ENCODE data around the gene SNX8. TPM values are rescaled to one million over a fixed set of nuclear protein-coding genes. Genes with fewer than 3 reads are reported as not detected.

The SNX8 gene
- total RNA-seq, 1 experiment from 2014 or later: 31.2 TPM

DNA sequence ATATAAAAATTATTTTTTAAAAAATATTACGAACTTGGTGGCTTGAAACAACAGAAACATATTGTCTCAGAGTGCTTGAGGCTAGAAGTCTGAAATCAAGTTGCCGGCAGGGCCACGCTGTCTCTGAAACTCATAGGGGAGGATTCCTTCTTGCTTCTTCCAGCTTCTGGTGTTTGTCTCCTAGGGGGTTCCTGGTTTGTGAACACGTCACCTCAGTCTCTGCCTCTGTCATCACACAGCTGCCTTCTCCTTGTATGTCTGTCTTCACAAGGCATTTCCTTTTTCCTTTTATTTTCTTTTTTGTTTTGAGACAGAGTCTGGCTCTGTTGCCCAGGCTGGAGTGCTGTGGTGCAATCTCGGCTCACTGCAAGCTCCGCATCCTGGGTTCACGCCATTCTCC lies 12.7 kb upstream of the SNX8 start:
- no peaks in the 10 kb centered on the region for H3K36me3 Mint-ChIP-seq (ENCODE audit: insufficient read depth, unreplicated experiment)
- H3K27me3 Mint-ChIP-seq (ENCODE audit: insufficient read depth, unreplicated experiment): no peaks in the 10 kb centered on the region
- H3K4me3 Mint-ChIP-seq (ENCODE audit: unreplicated experiment): no peak overlapping the region
- no peak for DNase-seq (ENCODE audit: unreplicated experiment)
- no peaks in the 10 kb centered on the region for H3K4me1 Mint-ChIP-seq (ENCODE audit: insufficient read depth, unreplicated experiment)
- H3K9me3 Mint-ChIP-seq (ENCODE audit: unreplicated experiment): no peaks in the 10 kb centered on the region
- intact Hi-C loops (cut with micrococcal nuclease): no loop called here
- BruUV-seq (replicated peaks): no TSS peak
- TF ChIP-seq, protein P1, sequence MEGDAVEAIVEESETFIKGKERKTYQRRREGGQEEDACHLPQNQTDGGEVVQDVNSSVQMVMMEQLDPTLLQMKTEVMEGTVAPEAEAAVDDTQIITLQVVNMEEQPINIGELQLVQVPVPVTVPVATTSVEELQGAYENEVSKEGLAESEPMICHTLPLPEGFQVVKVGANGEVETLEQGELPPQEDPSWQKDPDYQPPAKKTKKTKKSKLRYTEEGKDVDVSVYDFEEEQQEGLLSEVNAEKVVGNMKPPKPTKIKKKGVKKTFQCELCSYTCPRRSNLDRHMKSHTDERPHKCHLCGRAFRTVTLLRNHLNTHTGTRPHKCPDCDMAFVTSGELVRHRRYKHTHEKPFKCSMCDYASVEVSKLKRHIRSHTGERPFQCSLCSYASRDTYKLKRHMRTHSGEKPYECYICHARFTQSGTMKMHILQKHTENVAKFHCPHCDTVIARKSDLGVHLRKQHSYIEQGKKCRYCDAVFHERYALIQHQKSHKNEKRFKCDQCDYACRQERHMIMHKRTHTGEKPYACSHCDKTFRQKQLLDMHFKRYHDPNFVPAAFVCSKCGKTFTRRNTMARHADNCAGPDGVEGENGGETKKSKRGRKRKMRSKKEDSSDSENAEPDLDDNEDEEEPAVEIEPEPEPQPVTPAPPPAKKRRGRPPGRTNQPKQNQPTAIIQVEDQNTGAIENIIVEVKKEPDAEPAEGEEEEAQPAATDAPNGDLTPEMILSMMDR (IDR thresholded peaks at IDR 0.05; ENCODE audit: unreplicated experiment): no peak
- H3K27ac Mint-ChIP-seq (ENCODE audit: low read depth, unreplicated experiment): no peak overlapping the region
- ChIA-PET CTCF (interaction anchor here (0.7 kb wide), 1 partner anchor 1133 kb away, joined by 3 read pairs; no protein-coding TSS in a partner anchor), POLR2A (no interaction called here)

GRCh38 chr7:2325162-2325561 lies 10.9 kb upstream of the SNX8 start:
- CTCF ChIA-PET: interaction anchor here (0.7 kb wide), 1 partner anchor 123 kb away, joined by 4 read pairs; no protein-coding TSS in a partner anchor
- BruUV-seq (replicated peaks): no TSS peak
- POLR2A ChIA-PET: interaction anchor here (0.6 kb wide), 1 partner anchor 12 kb away, joined by 3 read pairs; no protein-coding TSS in a partner anchor
- Mint-ChIP-seq H3K36me3 (ENCODE audit: insufficient read depth, unreplicated experiment) (no peaks in the 10 kb centered on the region), H3K27ac (ENCODE audit: low read depth, unreplicated experiment) (no peak overlapping the region), H3K4me3 (ENCODE audit: unreplicated experiment) (no peak overlapping the region), H3K9me3 (ENCODE audit: unreplicated experiment) (no peaks in the 10 kb centered on the region), H3K4me1 (ENCODE audit: insufficient read depth, unreplicated experiment) (no peaks in the 10 kb centered on the region), H3K27me3 (ENCODE audit: insufficient read depth, unreplicated experiment) (no peaks in the 10 kb centered on the region)
- no peak for DNase-seq (ENCODE audit: unreplicated experiment)
- intact Hi-C loops (cut with micrococcal nuclease): no loop called here
- TF ChIP-seq, protein P1 (IDR thresholded peaks at IDR 0.05; ENCODE audit: unreplicated experiment): no peak

DNA sequence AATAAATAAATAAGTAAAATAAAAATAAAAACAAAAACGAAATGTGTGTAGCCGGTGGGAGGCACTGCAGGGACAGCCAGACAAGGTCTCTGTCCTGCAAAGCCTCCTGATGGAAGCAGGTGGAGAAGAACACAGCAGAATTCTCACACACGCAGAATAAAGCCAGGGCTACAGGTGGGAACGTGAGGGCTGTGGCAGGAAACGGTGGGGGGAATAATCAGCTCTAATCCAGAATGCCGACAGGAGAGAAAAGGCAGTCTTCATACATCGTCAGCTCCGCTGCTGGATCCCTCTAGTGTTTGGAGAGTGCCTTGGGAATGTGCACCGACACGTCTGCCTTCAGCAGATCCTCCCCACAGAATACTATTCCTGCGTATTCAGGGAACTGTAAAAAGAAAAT lies 6.8 kb upstream of the SNX8 start:
- TF ChIP-seq, protein P1 (IDR thresholded peaks at IDR 0.05; ENCODE audit: unreplicated experiment): no peak
- BruUV-seq (replicated peaks): no TSS peak
- H3K4me1 Mint-ChIP-seq (ENCODE audit: insufficient read depth, unreplicated experiment): no peaks in the 10 kb centered on the region
- H3K36me3 Mint-ChIP-seq (ENCODE audit: insufficient read depth, unreplicated experiment): no peaks in the 10 kb centered on the region
- no peak overlapping the region for H3K4me3 Mint-ChIP-seq (ENCODE audit: unreplicated experiment)
- H3K9me3 Mint-ChIP-seq (ENCODE audit: unreplicated experiment): no peaks in the 10 kb centered on the region
- POLR2A ChIA-PET: no interaction called here
- no peak for DNase-seq (ENCODE audit: unreplicated experiment)
- CTCF ChIA-PET: interaction anchor here (0.6 kb wide), 2 partner anchors 19 to 737 kb away, joined by 3 to 4 read pairs; no protein-coding TSS in a partner anchor
- no peak overlapping the region for H3K27ac Mint-ChIP-seq (ENCODE audit: low read depth, unreplicated experiment)
- H3K27me3 Mint-ChIP-seq (ENCODE audit: insufficient read depth, unreplicated experiment): no peaks in the 10 kb centered on the region
- intact Hi-C loops (cut with micrococcal nuclease): no loop called here

GRCh38 chr7:2317556-2318293 lies 3.5 kb upstream of the SNX8 start:
- no peaks in the 10 kb centered on the region for H3K36me3 Mint-ChIP-seq (ENCODE audit: insufficient read depth, unreplicated experiment)
- ChIA-PET POLR2A (interaction anchor here (1.3 kb wide), 1 partner anchor 36 kb away, joined by 3 read pairs; the partner anchor contains the start of gene EIF3B), CTCF (interaction anchor here (0.6 to 0.7 kb wide), 2 partner anchors 19 to 30 kb away, joined by 3 to 4 read pairs; no protein-coding TSS in a partner anchor)
- BruUV-seq (replicated peaks): no TSS peak
- peaks cover 4% of the 10 kb centered on the region for H3K4me1 Mint-ChIP-seq (ENCODE audit: insufficient read depth, unreplicated experiment)
- H3K9me3 Mint-ChIP-seq (ENCODE audit: unreplicated experiment): no peaks in the 10 kb centered on the region
- no peak for DNase-seq (ENCODE audit: unreplicated experiment)
- H3K4me3 Mint-ChIP-seq (ENCODE audit: unreplicated experiment): no peak overlapping the region
- TF ChIP-seq, protein P1 (IDR thresholded peaks at IDR 0.05; ENCODE audit: unreplicated experiment): no peak
- H3K27me3 Mint-ChIP-seq (ENCODE audit: insufficient read depth, unreplicated experiment): no peaks in the 10 kb centered on the region
- H3K27ac Mint-ChIP-seq (ENCODE audit: low read depth, unreplicated experiment): no peak overlapping the region
- intact Hi-C loops (cut with micrococcal nuclease): no loop called here

All from MCF 10A (cell line).